Keratinocyte (primary cell): ENCODE results near the gene CELF6.

Experiments
- EZH2 ChIP-seq: IDR thresholded peaks from one replicate; pipeline ENCODE4 v1.6.1; 2012; ENCODE audit warnings: inconsistent platforms, mild to moderate bottlenecking, low read length, moderate library complexity
- TF ChIP-seq, protein P1 (sequence below), 3 experiments: IDR thresholded peaks in 1 of 3; conservative IDR thresholded peaks in 1 of 3; optimal IDR thresholded peaks in 1 of 3; 2 replicates in 2 of 3; 3 replicates in 1 of 3; pipeline versions ENCODE3 to v1.5.1; 2011; ENCODE audit warnings: low read length in 3 of 3, mild to moderate bottlenecking in 3 of 3, moderate library complexity in 2 of 3, control low read depth in 1 of 3, inconsistent platforms in 1 of 3; ENCODE audit not compliant: insufficient read depth in 2 of 3; ENCODE audit errors: extremely low read depth in 1 of 3

DNA sequence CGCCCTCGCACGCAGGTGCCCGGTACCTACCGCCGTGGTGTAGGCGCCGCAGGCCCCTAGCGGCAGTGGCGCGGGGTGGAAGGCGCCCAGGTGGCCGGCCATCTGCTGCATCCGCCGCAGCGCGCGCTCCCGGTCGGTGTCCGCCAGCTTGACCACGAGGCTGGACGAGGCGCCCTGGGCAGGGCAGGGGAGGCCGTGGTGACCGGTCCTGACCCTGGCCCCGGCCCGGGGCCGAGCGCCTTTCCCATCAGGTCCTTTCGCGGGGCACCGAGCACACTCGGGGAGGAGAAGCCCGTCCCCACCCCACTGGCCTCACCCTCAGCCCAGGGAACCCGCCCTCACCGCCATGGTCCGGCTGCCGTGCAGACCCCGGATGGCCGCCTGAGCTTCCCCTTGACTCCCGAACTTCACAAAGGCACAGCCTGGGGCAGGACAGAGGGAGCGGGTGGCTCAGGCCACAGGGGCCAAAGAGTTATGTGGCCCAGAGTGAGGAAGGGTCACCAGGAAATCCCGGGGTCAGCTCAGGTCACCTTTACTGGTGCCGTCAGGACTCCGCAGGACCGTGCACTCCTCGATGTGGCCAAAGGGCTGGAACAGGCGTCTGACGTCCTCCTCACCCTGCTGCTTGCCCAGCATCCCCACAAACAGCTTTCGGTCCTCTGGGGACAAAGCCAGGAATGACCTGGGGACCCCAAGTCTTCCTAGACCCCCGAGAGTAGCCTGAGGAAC, 30.2 kb downstream of the CELF6 start:
- TF ChIP-seq, protein P1, sequence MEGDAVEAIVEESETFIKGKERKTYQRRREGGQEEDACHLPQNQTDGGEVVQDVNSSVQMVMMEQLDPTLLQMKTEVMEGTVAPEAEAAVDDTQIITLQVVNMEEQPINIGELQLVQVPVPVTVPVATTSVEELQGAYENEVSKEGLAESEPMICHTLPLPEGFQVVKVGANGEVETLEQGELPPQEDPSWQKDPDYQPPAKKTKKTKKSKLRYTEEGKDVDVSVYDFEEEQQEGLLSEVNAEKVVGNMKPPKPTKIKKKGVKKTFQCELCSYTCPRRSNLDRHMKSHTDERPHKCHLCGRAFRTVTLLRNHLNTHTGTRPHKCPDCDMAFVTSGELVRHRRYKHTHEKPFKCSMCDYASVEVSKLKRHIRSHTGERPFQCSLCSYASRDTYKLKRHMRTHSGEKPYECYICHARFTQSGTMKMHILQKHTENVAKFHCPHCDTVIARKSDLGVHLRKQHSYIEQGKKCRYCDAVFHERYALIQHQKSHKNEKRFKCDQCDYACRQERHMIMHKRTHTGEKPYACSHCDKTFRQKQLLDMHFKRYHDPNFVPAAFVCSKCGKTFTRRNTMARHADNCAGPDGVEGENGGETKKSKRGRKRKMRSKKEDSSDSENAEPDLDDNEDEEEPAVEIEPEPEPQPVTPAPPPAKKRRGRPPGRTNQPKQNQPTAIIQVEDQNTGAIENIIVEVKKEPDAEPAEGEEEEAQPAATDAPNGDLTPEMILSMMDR (optimal IDR thresholded peaks at IDR 0.05 in 1 of 3, IDR thresholded peaks at IDR 0.05 in 1 of 3, conservative IDR thresholded peaks at IDR 0.05 in 1 of 3; ENCODE audit: extremely low read depth in 1 of 3, insufficient read depth in 2 of 3, low read length in 3 of 3) = no peak
- TF ChIP-seq EZH2 = no peak
